ENCODE data around the gene PPP1R15A.

- TF ChIP-seq CTCF (IDR thresholded peaks at IDR 0.05) (no peak), EZH2 (IDR thresholded peaks at IDR 0.05) (no peak)
Measured at GRCh38 chr19:48915757-48916156, 43.5 kb downstream of the PPP1R15A start.
